Left ventricle myocardium inferior (tissue), 1 donor: ENCODE results near the gene CACNG5. TPM values are rescaled to one million over a fixed set of nuclear protein-coding genes. Genes with fewer than 3 reads are reported as not detected.

Experiments used
- DNase-seq: peaks from one replicate; pipeline ENCODE4 v3.0.0-alpha.2; 2020
- H3K27ac ChIP-seq: fragments of 200-600 bp; replicated peaks from 2 replicates; pipeline ENCODE4 v1.8.0; 2021
- H3K27me3 ChIP-seq: fragments of 200-600 bp; 2 replicates; pipeline ENCODE4 v1.8.0; 2021; ENCODE audit warnings: low read depth
- H3K36me3 ChIP-seq: fragments of 200-600 bp; 2 replicates; pipeline ENCODE4 v1.8.0; 2021
- H3K4me1 ChIP-seq: fragments of 200-600 bp; 2 replicates; pipeline ENCODE4 v1.8.0; 2021
- H3K4me3 ChIP-seq: fragments of 200-600 bp; 2 replicates; pipeline ENCODE4 v1.8.0; 2021; ENCODE audit warnings: mild to moderate bottlenecking, moderate library complexity
- H3K9me3 ChIP-seq: fragments of 200-600 bp; replicated peaks from 2 replicates; pipeline ENCODE4 v1.8.0; 2021
- intact Hi-C: fragments of 100-400 bp; cut with micrococcal nuclease; formaldehyde crosslinking; loops from one replicate; pipeline ENCODE4 v1.11.0; 2022
- microRNA-seq: library from miRNA; unstranded; fragments of <30 nt; microRNA quantifications from one replicate; pipeline ENCODE4 v1.2.0, GENCODE V29; 2020
- total RNA-seq: library from RNA; stranded (reverse); fragmentation: NEBNext Ultra II Directional; extraction: Animal tissue kit (Norgen Biotek cat#: 25700); gene quantifications from one replicate; pipeline ENCODE4 v1.2.1, GENCODE V29; 2021
- TF ChIP-seq, protein P1 (sequence below): fragments of 200-600 bp; IDR thresholded peaks from 2 replicates; pipeline ENCODE4 v1.8.0; 2021; ENCODE audit warnings: antibody characterized with exemption, mild to moderate bottlenecking, borderline replicate concordance
- donor health status: DM: no; HTN: yes; CAD: no; lungs with severe emphysema.

CACNG5 gene
- total RNA-seq, 1 donor from 2014 or later: not detected

GRCh38 chr17:66929591-66929990, 94.7 kb downstream of the CACNG5 start:
- Histone ChIP-seq H3K27ac (no peak overlapping the region), H3K27me3 (peaks cover 80% of the 10 kb centered on the region), H3K36me3 (no peaks in the 10 kb centered on the region), H3K4me3 (no peak overlapping the region), H3K4me1 (no peaks in the 10 kb centered on the region), H3K9me3 (no peaks in the 10 kb centered on the region)
- intact Hi-C loops: no loop called here
- DNase-seq: no peak
- TF ChIP-seq, protein P1, sequence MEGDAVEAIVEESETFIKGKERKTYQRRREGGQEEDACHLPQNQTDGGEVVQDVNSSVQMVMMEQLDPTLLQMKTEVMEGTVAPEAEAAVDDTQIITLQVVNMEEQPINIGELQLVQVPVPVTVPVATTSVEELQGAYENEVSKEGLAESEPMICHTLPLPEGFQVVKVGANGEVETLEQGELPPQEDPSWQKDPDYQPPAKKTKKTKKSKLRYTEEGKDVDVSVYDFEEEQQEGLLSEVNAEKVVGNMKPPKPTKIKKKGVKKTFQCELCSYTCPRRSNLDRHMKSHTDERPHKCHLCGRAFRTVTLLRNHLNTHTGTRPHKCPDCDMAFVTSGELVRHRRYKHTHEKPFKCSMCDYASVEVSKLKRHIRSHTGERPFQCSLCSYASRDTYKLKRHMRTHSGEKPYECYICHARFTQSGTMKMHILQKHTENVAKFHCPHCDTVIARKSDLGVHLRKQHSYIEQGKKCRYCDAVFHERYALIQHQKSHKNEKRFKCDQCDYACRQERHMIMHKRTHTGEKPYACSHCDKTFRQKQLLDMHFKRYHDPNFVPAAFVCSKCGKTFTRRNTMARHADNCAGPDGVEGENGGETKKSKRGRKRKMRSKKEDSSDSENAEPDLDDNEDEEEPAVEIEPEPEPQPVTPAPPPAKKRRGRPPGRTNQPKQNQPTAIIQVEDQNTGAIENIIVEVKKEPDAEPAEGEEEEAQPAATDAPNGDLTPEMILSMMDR: no peak

- Histone ChIP-seq H3K36me3 (no peaks in the 10 kb centered on the region), H3K9me3 (no peaks in the 10 kb centered on the region), H3K27ac (no peak overlapping the region), H3K4me3 (no peak overlapping the region), H3K27me3 (peaks cover 69% of the 10 kb centered on the region), H3K4me1 (no peaks in the 10 kb centered on the region)
- TF ChIP-seq, protein P1: no peak
- intact Hi-C loops: no loop called here
- no peak for DNase-seq
Measured at GRCh38 chr17:66930933-66931332, 96.0 kb downstream of the CACNG5 start.

GRCh38 chr17:66932311-66932710, 97.4 kb downstream of the CACNG5 start:
- no peak for DNase-seq
- H3K4me1 ChIP-seq: no peaks in the 10 kb centered on the region
- TF ChIP-seq, protein P1: no peak
- H3K4me3 ChIP-seq: no peak overlapping the region
- H3K27me3 ChIP-seq: peaks cover 66% of the 10 kb centered on the region
- intact Hi-C loops: no loop called here
- H3K36me3 ChIP-seq: no peaks in the 10 kb centered on the region
- no peak overlapping the region for H3K27ac ChIP-seq
- H3K9me3 ChIP-seq: no peaks in the 10 kb centered on the region

DNA sequence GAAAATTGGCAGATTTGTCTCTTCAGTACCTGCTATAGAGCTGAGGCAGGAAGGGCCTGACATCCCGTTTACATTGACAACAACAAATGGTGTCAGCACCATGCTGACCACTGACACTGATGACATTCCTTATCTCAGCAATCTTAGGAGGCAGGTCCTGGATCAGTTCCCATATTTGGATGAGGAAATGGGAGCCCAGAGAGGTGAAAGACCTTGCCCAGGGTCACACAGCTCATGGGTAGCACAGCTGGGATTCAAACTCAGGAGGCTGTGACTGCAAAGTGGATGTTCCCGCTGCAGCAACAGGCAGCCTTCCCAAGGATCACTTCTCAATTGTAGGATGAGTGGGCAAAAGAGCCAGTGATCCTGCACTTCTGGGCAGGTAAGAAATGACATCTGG, 99.1 kb downstream of the CACNG5 start:
- DNase-seq: no peak
- no peak overlapping the region for H3K27ac ChIP-seq

More for the DNA sequence above, 99.1 kb downstream of the CACNG5 start:
- H3K27me3 ChIP-seq: peaks cover 66% of the 10 kb centered on the region
- H3K36me3 ChIP-seq: no peaks in the 10 kb centered on the region
- peaks cover 5% of the 10 kb centered on the region for H3K9me3 ChIP-seq
- no peak overlapping the region for H3K4me3 ChIP-seq
- H3K4me1 ChIP-seq: no peaks in the 10 kb centered on the region
- intact Hi-C loops: no loop called here
- TF ChIP-seq, protein P1: no peak

Small RNAs within 50 kb of the gene (microRNA-seq; reads per million reads assigned to microRNA genes)
- not detected for gene MIR634

Other genes starting within 250 kb of the CACNG5 start
- gene CACNG4, start 129.6 kb downstream of the CACNG5 start, total RNA-seq: not detected
- not detected for gene CACNG1, start 209.4 kb downstream of the CACNG5 start, total RNA-seq